Measurements from ENCODE around the gene EHD2.
A peak's percentile ranks its signal among the peaks of the same experiment; 100 is the strongest.

The EHD2 gene

DNA sequence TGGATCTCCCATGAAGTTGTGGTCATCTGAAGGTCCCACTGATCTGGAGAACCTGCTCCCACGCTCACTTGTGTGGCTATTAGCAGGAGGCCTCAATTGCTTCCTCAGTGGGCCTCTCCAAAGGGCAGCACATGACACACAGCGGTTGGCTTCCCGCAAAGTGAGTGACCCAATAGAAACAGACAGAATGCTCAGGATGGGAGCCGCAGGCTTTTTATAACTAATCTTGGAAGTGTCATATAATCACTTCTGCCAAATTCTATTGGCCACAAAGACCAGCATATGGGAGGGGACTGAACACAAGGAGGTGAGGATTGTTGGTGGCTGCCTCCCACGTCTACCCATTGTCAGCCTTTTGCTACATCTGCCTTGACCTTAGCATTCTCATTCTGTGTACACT is 22.1 kb upstream of the EHD2 start:
- DNase-seq (ENCODE audit: low read depth) = no peak

DNA sequence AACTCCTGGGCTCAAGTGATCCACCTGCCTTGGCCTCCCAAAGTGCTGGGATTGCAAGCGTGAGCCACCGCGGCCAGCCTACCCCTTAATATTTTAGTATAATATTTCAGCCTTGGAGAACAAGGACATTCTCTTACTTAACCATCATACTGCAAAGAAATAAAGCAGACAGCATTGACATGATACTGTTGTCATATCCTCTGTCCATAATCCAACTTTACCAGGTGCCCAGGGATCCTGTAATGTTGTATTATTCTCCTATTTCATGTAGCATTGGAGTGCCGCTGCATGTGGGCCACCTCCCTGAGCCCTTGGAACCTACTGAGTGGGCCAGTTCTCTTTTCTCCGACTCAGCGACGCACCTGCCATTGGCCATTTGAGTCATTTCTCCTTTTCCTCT is 21.4 kb upstream of the EHD2 start:
- DNase-seq (ENCODE audit: low read depth) = no peak

DNA sequence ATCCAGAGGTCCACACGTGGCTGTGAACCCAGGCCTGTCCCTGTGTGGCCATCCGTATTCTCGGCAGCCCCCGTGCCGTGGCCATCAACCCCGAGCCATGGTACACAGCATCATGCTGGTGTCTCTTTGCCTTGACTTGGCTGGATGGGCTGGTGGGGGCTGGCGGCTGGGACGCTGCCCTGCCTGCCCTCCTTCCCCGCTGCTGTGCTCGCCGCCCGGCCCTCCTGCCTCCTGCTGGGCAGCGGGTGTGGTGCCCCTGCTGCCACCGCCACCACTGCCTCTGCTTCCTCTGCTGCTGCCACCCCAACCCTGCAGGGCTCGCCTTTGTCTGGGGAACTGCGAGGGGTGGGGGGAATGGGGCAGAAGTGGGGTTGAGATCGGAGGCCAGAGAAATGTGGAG is 19.7 kb upstream of the EHD2 start:
- DNase-seq (ENCODE audit: low read depth) = no peak

GRCh38 chr19:47693903-47694302 is 19.3 kb upstream of the EHD2 start:
- DNase-seq (ENCODE audit: low read depth) = no peak

DNA sequence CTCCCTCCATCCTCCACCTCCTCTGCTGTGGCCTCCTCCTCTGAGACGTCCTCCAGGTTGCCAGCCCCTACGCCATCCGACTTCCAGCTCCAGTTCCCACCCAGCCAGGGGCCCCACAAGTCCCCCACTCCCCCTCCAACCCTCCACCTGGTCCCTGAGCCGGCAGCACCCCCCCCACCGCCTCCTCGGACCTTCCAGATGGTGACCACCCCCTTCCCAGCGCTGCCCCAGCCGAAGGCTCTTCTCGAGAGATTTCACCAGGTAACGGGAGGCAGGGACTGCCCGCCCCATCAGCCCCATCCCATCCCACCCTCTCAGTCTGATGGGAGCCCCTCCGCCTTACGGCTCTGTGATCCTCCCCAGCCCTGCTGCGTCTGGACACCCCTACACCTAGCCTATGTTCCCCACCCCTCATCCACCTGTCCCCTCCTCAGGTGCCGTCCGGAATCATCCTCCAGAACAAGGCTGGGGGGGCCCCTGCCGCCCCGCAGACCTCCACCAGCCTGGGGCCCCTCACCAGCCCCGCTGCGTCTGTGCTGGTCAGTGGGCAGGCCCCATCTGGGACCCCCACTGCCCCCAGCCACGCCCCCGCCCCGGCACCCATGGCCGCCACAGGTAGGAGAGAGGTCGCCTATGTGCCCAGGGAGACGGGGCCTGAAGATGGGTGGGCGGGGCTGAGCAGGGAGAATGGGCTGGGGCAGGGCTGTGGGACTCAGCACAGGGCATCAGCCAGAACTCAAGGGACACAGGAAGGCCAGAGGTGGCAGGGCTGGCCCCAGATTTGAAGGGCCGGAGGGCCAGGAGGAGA is 18.6 kb upstream of the EHD2 start:
- DNase-seq (ENCODE audit: low read depth) = no peak

GRCh38 chr19:47695533-47696262 is 17.5 kb upstream of the EHD2 start:
- DNase-seq (ENCODE audit: low read depth) = no peak

- no peak for DNase-seq (ENCODE audit: low read depth)
These were observed 16.6 kb upstream of the EHD2 start for GRCh38 chr19:47696635-47697034.

GRCh38 chr19:47697863-47698609 is 15.2 kb upstream of the EHD2 start:
- DNase-seq (ENCODE audit: low read depth) = peak; percentile 30

GRCh38 chr19:47698631-47699359 is 14.4 kb upstream of the EHD2 start:
- no peak for DNase-seq (ENCODE audit: low read depth)

DNA sequence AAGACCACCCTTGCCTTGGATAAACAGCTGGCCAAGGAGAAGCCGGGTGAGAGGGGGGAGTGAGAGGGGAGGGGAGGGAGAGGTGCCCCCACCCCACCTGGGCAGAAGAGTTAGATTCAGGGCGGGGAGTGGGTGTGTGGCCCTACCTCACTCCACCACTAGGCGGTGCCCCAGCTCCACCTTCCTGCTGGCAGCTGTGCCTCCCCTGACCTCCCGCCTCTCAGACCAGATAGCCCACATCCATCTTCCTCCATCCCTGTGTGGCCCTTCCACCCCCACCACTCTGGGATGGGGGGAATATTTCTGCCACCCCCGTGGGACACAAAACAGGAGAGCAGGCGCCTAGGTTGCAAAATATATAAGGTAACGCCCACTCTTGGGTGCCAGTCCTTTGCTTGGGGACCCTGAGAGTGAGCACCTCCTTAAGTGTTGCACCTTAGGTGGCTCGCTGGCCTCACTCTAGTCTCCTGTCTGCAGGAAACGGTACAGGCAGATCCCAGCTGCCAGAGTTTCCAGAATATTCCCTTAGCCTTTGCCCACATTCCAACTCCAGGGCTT is 13.8 kb upstream of the EHD2 start:
- DNase-seq (ENCODE audit: low read depth) = peak; percentile 38

DNA sequence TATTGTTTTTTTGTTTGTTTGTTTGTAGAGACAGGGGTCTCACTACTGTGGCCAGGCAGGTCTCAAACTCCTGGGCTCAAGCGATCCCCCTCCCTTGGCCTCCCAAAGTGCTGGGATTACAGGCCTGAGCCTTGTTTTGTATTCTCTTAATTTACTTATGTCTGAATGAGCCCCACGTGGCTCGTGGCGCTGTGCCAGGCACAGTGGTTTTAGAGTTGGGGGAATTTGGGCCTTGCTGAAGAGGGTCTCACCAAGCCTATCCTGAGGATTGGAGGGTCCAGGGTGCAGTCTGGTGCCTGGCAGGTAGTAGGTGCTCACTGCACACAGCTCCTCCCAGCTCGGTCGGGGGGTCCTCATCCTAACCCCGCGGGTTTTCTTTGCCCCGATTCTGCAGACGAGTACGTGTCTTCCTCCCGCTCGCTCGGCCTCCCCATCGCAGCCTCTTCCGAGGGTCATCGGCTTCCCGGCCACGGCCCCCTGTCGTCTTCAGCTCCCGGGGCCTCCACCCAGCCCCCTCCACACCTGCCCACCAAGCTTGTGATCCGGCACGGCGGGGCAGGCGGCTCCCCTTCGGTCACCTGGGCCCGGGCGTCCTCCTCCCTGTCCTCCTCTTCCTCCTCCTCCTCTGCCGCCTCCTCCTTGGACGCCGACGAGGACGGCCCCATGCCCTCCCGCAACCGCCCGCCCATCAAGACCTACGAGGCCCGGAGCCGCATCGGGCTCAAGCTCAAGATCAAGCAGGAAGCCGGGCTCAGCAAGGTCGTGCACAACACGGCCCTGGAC is 12.1 kb upstream of the EHD2 start:
- no peak for DNase-seq (ENCODE audit: low read depth)

- DNase-seq (ENCODE audit: low read depth) = no peak
These were observed 11.3 kb upstream of the EHD2 start for GRCh38 chr19:47701717-47702552.

DNA sequence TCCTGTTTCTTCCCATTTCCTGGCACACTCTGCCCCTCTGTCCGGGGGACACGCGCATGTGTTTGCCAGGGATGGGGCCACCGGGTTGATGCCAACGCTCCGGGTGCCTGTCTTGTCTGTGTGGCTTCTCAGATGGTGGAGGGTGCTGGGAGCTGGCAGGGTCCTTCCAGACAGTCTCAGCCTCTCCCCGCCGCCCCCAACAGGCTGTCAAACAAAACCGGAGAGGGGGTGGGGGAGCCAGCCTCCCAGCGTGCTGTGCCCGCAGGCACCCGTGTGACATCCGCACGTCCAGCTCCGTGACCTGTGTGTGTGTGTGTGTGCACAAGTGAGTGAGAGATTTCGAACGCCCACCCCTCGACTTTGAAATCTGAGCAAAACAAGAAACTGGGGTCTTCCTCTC is 10.6 kb upstream of the EHD2 start:
- DNase-seq (ENCODE audit: low read depth) = no peak

- DNase-seq (ENCODE audit: low read depth) = no peak
These were observed 9.9 kb upstream of the EHD2 start for GRCh38 chr19:47703301-47703700.

- DNase-seq (ENCODE audit: low read depth) = no peak
These were observed 9.2 kb upstream of the EHD2 start for GRCh38 chr19:47704024-47704423.

DNA sequence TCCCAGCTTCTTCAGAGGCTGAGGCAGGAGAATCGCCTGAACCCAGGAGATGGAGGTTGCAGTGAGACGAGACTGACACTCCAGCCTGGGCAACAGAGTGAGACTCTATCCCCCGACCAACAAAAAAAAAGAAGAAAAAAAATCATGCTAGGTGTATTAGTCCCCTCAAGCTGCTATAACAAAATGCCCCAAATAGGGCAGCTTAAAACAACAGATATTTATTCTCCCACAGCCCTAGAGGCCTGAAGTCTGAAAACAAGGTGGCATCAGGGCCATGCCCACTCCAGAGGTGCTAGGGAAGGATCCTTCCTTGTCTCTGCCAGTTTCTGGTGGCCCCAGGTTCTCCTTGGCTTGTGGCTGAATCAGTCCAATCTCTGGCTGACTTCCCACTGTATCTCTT is 8.6 kb upstream of the EHD2 start:
- DNase-seq (ENCODE audit: low read depth) = no peak

DNA sequence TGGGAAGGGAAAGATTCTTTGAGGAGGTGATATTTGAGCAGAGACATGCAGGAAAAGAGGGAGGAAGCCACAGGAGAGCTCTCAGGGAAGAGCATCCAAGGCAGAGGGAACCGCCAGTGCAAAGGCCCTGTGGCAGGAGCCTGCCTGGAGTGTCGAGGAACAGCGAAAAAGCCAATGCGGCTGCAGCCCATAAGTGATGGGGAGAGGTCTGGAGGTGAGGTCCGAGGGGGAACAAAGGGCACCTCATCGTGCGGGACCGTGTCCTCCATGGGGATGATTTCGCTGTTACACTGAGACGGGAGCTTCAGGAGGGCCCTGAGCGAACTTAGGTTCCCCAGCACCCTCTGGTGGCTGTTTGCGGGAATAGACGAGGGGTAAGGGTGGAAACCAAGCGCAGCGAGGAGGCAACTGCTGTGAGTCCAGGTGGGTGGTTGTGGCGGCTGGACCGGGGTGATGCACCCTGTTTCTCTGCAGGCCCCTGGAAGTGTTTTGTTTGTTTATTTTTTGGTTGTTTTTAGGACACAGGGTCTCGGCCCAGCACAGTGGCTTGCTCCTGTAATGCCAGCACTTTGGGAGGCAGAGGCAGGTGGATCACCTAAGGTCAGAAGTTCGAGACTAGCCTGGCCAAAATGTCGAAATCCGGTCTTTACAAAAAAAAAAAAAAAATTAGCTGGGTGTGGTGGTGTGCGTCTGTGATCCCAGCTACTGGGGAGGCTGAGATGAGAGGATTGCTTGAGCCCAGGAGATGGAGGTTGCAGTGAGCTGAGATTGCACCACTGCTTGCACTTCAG is 5.9 kb upstream of the EHD2 start:
- peak; percentile 51 for DNase-seq (ENCODE audit: low read depth)

DNA sequence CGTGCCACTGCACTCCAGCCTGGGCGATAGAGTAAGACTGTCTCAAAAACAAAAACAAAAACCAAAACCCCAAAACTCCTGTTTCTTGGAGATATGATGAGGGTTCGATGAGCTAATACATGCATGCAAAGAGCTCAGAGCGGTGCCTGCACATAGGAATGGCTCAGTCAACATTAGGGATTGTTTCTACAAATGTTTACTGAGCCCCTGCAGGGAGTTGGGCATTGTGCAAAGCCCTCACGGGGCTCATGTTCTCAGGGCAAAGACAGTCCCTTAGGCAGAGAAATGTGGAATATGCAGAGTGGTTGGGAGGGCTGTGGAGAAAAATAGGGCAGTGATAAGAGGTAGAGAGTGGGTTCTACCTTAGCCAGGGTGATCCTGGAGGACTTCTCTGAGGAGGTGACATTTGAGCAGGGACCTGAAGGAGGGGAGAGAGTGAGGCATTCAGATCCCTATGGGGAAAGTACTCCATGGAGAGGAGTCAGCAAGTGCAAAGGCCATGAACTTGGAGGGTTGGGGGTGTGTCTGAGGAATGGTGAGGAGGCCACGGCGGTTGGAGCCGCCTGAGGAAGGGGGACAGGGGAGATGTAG is 1.5 kb upstream of the EHD2 start:
- no peak for DNase-seq (ENCODE audit: low read depth)

GRCh38 chr19:47714339-47714738 is 1.1 kb downstream of the EHD2 start:
- no peak for DNase-seq (ENCODE audit: low read depth)

Measured in activated T-helper 9 cell treated with anti-CD3 and anti-CD28 coated beads, Interleukin-2, amount 50 U/mL, for 16 hours (primary cell).